ENCODE data around the gene SMOC1.

The SMOC1 gene

DNA sequence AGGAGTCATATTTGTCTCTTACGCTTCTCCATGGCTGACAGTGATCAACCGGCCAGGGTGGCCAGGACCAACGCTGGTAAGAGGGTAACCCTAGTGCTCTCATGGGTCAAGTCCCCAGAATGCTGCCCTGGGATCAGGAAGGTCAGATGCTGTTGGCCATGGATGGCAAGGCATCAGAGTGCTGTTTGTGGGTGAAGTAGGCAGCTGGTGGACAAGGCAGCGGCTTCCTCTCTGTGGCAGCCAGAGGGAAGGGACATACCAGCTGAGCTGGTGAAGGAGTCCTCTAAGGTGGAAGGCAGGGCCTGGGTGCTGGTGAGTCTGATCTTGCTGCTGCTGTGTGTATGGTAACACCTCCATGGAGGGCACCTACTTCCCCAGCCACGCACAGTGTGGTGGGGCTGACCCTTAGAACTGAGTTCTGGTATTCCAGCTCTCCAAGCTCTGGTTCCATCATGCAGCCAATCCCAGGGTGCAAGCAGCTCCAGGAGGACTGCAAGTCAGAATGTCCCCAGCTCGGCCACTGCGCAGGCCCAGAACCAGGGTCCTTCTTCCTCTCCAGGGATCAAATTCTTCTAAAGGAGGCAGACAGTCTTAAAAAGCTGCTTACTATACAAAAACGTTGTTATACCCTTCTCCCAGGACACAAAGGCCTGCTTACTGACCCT lies 13.4 kb upstream of the SMOC1 start:
- no peak for FAIRE-seq

DNA sequence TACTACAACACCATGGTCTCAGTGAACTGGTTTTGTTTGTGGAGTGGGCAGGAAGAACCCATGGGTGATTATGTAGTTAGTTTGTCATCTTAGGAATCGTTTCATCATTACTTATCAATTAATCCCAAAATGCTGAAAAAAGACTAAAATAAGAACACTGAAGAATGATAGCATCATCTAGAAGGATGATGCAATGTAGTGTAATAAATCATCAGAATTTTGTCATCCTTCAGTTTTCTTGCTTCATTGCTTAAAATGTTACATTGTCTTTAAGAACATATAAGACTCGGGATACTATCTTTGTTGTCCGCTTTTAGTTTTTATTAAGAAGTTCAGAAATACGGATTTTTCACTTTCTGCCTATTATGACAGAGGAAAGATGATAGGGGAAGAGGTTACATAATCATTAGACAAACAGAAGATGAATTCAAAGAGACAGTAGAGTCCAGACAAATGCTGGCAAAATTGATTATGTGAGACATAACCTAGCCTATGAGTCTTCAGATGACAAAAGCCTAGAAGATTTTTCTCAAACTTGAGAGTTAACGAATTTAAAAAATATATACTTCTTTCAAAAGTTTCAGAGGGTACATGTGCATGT lies 10.8 kb upstream of the SMOC1 start:
- no peak for FAIRE-seq

DNA sequence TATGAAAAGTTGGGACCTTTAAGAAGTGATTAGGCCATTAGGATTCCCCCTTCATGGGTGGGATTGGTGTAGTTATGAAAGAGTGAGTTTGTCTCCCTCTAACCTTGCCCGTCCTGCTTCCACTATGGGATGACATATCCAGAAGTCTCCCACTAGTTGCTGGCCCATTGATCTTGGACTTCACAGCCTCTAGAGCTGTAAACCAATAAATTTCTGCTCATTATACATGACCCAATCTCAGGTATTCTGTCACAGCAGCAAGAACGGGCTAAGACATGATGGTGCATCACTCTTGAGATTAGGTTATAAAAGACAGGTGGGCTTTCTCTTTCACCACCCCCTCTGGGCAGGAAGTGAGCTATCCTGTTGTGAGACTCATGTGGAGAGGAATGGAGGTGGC lies 8.6 kb upstream of the SMOC1 start:
- FAIRE-seq: no peak

DNA sequence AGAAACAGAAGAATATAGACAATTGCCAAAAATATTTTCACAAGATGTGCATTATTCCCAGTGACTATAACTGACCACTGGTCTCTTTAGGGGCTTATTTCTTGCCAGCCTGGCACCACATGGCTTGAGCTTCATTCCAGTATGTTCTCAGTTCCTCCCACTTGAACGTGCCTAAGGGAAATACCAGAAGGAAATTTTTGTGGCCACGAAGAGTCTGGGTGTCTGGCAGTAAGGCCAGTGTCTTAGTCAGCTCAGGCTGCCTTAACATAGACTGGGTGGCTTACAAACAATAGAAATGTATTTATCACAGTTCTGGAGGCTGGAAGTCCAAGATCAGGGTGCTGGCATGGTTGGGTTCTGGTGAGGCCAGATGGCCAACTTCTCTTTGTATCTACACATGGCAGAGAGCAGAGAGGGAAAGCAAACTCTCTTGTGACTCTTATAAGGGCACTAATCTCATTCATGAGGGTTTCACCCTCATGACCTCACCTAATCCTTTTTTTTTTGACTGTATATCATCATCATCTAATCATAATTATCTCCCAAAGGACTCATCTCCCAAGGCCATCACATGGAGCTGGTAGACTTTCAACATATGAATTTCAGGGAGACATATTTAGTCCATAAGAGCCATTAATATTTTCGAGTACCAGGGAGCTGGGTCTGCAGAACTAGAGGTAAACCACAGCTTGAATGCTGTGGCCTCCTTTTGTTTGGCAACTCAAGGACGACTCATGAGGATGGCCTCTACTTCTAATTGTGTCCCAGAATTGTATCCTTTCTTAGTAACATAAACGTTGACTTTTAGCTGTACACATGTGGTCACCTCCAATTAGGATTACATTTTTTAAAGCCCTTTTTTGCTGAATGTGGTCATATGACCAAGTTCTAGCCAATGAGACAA lies 5.1 kb upstream of the SMOC1 start:
- no peak for FAIRE-seq

DNA sequence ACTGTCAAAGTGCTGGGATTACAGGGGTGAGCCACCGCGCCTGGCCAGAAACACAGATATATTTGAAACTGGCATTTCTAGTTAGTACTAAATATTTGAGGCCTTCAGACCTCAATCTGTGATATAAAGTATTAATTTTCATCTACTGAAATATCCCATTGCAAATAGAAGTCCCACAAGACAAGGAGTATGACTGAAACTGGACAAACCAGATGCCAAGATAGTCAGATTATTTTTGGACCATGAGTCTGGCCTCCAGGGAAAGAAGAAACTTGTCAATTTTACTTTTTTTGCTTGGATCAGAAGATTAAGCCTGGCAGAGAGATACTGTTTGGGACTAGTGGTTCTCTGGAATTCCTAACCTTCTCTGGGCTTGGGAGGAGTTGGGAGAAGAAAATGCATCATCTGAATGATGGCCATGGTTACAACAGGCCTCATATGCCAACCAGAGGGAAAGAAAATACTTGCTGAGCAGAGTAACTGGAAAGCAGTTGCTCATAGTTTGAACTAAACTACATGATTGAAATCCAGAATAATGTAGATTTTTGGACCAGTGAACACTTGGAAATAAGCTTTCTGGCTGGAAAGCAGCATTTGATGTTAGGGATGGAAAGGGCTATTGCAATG lies 2.9 kb upstream of the SMOC1 start:
- FAIRE-seq: no peak

DNA sequence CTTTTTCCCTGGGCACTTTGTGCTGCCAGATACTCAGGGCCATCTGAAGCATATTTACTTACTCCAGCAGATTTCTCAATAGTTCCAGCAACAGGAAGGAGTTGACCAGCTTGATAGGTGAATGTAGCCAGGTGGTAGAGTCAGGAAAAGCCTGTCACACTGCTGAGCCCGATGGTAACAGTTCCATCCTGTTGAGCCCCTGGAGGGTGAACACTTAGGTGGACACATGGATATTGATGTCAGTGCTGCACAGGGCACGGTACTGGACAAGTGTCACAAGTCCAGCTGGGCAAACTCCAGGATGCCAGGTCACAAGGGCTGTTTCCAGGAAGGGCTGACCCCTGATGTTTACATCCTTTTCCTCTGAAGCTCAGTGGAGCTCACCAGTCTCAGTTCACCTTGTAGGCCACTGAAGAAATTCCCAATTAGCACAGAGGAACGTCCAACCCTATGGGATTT lies 2.3 kb upstream of the SMOC1 start:
- FAIRE-seq: no peak

DNA sequence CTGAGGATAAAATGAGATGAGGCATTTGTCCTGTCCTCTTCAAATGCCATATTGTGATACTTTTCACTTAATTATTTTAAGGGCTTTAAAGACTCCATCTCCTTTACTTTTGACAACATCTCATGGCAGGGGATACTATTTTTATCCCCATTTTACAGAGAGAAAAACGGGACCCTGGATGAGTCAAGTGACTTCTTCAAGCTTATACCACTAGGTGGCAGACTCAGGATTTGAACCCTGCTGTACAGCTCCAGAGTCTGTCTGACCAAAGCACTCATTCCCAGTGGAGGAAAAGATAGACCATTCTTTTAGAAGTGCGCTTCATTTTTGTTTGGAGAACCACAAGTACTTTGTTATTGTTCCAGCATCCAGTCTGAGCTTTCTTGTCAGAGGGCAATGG lies 1.7 kb upstream of the SMOC1 start:
- FAIRE-seq: no peak

DNA sequence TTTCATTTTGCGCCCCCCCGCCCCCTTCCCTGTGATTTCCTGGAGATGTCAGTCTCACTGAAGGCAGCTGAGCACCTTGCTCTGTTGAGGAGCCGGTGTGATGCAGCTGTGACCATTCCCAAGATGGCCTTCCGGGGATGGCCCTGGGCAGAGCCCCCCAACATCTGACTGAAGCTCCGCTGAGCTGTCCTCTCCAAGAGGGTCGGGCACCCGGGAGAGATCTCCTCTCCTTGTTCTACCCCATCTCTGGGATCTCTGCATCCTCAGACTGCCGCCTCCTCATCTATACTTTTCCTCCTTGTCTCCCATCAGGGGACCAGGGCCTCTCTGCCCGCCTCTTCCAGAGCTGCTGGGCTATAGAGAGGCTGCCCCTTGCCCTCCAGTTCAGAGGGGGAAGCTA lies 965 bp upstream of the SMOC1 start:
- FAIRE-seq: no peak

DNA sequence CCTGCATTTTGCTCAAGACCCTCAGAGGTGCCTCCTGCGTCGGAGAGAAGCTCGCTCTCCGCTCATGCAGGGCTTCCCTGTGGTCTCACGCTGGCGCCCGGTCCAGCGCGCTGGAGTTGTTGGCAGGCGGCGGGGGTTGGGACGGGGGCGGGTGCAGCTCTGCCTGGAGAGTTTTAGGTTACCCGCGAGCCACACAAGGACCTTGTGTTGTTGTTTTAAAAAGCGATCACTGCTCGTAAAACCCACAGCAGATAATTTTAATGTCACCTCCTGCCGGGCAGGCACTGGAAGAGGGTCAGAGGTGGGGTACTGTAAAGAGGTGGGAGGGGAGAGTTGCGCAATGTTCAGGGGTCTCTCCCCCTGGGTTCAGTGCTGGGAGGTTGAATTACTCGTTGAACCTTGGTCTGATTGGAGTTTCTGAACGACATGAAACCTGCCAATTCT lies 850 bp downstream of the SMOC1 start:
- FAIRE-seq: no peak

DNA sequence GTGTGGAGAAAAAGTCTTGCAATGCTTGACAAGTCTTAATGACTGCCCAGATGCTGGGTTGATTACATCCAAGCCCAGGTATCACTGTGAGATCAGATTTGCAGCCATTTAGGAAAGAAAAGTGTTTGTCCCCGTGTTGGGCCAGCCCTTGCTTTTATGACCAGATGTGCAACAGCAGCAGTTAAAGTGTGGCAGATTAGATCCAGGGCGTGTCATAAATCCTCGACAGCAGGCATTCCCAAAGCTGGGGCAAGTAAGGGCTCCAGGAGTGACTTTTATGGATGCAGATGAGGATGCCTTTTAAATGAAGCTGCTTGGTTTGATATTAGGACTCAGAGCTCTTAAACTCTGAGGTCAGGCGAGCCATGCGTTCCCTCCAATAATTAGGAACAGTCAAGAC lies 1.7 kb downstream of the SMOC1 start:
- no peak for FAIRE-seq

DNA sequence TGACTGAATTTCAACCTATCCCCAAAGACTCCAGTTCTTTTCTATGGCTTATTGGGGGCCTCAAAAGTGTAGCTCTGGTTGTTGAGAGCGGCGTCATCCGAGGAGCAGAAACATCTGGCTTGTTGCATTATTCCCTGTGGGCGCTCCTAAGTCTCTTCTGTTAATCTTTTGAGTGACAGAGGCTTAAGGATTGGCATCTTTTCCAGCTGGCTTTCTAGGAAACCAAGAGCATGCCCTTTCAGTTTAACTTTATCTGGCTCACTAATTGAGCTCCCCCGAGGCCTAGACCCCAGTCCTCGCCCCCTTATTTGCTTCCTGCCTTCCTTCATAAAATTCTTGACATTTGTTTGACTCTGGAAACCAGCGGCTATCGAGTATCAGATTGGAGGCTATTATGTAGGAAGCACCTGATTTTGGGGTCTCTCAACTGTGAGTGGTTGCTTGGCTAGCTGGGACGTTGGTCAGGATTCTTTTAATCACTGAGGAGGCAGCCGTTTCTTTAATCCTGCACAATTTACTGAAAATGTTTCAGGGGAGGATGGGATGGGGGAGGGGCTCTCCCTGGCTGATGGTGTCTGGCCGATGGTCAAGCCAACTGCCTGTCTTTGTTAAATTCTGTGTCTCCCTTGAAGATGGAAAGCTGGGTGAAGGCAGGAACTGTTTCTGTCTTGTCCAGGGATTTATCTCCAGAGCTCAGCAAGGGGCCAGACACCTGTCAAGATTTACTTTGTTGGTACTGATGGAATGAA lies 3.1 kb downstream of the SMOC1 start:
- FAIRE-seq: no peak

DNA sequence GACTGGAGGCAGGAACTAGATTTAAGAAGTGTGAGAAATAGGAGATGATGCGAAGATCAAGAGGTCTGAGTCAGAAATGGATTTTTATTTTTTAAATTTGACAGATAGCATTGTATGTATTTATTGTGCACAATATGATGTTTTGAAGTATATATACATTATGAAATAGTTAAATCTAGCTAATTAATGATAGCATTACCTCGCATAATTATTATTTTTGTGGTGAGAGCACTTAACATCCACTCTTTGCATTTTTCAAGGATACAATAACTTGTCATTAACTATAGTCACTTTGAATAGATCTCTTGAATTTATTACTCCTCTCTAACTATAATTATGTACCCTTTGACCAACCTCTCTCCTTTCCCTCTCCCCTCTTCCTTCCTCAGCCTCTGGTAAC lies 3.7 kb downstream of the SMOC1 start:
- FAIRE-seq: no peak

DNA sequence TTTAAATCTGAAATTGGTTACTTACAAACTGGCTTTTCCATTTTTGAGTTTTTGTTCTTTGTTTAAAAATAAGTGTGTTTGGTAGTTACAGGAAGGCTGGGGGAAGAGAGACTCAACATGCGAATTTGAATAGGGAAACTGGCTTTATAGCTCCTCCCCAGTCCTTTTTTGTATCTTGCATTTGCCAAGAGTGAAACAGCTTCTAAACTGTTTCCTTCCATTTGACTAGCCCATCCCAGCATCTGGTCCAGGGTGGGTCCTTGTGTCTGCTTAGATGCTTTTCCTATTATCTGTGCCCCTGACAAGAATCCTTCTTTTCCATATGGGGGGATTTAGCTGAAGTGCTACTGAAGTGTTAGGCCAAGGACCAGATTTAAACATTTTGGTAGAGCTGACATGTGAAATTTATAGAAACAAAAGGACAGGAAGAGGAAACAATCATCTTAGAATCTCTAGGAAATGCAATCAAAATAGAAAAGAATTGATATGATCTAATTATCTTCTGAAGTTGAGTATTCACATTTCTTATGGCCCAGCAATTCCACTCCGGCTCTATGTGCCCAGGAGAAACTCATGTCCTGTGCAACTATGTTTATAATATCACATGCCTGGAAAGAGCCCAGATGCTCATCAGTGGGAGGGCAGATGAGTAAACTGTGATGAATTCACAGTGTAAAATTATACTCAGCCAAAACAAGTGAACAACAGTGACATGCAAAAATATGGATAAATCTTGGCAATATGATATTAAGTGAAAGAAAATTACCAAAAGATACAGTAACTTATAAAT lies 7.4 kb downstream of the SMOC1 start:
- no peak for FAIRE-seq

DNA sequence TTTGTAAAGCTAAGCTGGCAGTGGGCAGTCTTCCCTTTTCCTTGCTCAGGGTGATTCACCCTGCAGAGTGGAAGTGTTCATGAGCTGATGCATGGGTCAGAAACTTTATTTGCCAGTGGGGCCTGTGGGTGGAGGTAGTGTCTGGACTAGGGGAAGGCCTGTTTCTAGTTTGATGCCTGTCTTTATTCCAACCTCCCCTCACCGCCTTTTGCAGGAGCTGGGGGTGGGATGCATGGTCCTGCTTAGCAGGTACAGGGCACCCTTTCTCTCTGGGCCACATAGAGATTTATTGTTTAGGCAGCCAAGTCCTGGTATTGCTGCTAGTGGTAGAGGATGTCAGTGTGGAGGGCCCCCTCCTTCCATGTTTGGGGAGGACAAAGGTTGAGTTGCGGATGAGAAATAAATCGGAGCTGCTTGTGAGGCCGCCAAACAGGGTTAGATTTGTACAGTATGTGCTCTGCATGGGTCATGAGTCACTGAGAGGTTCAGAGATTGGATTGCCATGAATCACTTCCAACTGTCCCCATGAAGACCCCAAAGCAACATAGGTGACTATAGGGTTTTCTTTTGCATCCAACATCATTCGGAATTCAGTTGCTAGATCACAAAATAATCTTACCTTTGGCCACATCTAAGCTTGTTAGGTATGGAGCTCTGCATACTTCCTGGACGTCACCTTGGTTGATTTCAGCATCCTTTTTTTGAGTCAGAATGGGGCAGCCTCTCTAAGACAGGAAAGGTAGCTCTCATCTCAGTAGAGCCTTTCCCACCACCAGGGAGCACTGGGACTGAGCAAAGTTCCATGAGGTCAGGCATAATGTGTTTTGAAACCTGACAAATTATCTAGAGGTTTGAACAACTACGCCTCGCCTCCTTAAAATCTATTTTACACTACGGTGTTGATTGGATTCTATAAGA lies 8.8 kb downstream of the SMOC1 start:
- no peak for FAIRE-seq

DNA sequence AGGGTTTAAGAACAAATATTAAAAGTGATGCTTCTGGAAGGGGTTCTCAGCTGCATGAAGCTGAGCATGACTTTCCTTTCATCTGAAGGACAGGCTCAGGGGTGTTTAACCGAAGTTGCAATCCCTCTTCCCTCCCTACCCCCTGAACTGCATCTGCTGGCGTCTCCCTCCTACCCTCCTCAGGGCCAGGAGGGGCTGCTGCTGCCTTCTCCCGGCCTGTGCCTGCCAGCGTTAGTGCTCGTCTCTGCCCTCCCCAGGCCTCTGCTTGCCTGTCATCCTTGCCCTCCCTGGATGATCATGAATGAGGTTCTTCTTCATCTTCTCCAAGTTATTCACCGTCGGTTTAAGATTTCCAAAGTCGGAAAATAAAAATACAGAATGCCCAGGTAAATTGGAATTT lies 12.2 kb downstream of the SMOC1 start:
- FAIRE-seq: no peak

DNA sequence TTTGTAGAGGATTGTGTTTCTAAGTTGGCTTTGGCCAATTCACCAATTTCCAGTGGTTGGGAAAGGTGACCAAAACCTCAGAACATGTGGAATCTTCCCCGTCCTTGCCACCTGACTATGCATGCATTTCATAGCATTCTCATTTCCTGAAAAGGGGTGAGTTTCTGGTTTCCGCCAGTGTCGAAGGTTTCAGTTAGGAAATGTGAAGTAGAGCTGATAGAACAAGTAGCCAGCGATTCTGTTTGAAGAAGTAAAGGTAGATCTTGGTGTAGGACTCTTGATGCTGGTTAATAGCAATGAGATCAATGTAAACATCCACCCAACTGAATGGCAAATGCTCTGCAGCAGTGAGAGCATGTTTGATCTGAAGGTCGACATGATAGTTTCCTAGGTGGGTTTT lies 15.9 kb downstream of the SMOC1 start:
- FAIRE-seq: no peak

DNA sequence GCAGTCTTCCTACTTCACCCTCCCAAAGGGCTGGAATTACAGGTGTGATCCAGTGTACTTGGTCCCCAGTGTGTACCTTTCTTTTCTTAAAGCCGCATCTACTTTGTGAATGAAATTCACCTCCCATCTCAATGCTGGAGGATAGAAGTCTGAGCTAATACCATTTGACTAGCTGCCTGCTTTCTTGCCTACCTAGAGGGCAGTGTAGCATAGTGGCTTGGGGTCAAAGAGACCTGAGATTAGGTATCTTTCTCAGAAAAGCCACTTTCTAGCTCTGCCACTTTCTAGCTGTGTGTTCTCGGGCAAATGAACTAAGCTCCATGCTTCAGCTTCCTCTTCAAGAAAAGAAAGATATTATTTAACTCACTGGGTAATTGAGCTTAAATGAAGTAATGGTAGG lies 16.9 kb downstream of the SMOC1 start:
- FAIRE-seq: no peak

DNA sequence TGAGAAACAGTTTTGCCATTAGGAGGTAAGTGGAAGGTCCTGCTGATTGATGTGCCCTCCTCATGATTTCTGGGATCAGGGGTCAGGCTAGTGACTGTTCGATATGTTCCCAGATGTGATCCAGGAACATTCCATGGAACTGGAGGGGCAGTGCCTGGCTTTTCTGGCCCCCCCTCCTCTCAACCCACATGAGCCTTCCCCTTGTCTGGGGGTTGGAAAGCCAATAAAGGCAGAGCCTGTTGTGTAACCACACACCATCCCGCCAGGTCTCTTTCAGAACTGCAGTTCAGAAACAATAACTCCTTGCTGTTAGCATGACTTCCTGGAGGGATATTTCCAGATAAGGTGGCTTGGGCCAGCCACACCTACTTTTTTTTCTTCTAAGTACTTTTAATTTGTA lies 17.8 kb downstream of the SMOC1 start:
- no peak for FAIRE-seq

DNA sequence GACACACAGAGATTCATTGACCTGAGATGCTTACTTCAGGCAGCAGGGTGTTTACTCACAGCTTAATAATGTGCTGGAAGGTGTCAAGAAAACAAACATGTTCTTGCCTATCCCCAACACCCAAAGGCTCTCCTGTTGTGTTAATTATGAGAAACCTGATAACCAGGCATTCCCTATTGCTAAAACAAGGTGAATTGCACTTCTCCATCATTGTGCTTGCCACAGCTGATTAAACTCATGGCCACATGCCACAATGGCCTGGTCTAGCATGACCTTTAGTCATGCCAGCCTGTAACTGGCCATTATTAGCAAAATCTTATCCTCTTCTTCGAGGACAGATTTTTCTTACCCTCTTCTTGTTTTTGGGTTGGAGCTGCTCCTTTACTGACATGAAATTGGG lies 21.4 kb downstream of the SMOC1 start:
- FAIRE-seq: no peak

DNA sequence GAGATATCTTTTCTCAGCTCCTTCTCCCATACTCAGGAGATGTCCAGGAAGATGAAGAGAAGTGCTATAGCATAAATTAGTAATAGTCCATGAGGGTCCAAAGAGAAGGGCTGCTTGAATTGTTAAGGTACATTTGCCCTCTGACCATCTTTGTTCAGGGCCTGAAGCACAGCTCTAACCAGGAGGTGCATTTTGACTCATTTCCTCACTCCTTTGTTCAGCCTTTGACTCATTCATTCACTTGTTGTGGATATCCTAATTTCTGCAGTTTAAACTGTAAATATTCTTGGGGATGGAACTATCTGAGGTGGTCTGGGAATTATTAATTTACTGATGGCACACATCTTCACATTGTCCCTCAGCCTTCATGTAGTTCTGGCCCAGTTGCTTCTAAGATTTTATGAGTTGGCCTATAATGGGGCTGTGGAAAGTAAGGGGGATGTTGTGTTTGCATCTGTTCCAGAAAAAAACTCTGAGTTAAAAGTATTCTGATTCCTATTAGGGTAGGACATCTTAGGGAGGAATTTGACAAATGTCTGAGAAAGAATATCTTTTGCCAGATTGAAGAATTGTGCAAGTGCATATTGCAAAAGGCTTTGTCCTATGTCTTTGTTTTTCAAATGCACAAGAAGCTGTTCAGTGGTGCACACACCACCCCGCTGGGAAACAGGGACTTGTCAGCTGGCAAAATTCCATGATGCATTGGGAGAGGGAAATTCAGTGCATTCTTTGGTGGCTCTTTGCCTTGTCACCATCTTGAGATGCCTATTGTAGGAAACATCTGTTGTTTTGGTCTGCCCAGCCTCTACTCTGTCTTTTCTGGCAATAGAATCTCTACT lies 22.1 kb downstream of the SMOC1 start:
- FAIRE-seq: no peak

Data from endometrium (tissue), 2 donors.